GM12872 (cell line): ENCODE data around the gene KTN1.

Experiments
- CTCF ChIP-seq: IDR thresholded peaks from 3 replicates; pipeline ENCODE4 v1.5.1; 2011; ENCODE audit warnings: low read depth, mild to moderate bottlenecking, low read length, moderate library complexity; ENCODE audit not compliant: insufficient read depth

The KTN1 gene

DNA sequence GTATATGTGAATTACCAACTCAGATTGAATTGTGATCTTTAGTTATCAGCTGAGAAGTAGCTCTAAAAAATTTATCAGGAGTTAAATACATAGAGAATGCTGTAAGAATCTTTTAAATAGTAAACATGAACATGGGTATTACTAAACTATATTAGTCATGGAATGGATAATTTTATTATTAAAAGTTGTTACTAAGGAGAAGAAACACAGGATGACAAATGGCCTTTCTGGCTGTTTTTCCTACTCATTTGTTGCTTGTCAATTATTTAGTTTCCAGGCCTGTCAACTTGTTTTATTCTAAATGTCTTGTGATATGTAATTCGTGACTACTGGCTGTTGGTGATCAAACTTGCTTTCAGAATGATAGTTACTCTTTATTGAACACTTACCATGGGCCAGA, 58.7 kb downstream of the KTN1 start:
- no peak for TF ChIP-seq CTCF

DNA sequence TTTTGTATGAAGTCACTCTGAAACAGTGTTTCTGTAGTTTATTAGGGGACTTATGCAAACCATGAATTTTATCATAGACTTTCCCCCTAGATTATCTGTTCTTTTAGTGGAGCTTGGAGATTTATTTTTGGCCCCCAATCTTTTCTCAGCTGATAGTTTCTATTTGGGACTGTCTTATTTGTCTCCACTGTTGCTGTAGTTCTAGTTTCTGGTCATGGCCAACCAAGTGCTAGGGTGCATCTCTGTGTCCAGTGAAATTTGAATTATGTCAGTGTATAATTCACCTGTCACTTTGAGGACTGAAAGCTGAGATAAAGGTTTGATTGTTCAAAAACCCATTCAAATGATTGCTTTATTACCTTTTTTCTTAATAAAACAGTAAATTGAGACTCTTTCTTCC, 61.3 kb downstream of the KTN1 start:
- no peak for TF ChIP-seq CTCF

DNA sequence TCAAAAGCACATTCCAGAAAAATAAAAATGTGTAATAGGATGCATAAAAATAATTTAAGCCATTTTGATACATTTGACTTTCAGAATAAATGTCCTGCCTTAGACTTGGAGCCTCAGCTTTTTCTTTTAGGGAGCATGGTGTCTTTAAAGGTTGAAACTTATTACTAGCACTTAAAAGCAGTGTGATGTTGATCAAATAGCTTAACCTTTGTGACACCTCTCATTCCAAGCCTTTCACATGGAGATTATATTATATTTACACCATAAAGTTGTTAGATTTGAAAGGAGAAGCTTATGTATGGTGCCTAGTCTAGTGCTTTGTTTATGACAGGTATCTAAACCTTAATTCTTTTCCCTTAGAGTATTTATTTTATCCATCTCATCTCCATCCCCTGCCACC, 61.9 kb downstream of the KTN1 start:
- no peak for TF ChIP-seq CTCF

GRCh38 chr14:55645145-55645544, 65.1 kb downstream of the KTN1 start:
- no peak for TF ChIP-seq CTCF

DNA sequence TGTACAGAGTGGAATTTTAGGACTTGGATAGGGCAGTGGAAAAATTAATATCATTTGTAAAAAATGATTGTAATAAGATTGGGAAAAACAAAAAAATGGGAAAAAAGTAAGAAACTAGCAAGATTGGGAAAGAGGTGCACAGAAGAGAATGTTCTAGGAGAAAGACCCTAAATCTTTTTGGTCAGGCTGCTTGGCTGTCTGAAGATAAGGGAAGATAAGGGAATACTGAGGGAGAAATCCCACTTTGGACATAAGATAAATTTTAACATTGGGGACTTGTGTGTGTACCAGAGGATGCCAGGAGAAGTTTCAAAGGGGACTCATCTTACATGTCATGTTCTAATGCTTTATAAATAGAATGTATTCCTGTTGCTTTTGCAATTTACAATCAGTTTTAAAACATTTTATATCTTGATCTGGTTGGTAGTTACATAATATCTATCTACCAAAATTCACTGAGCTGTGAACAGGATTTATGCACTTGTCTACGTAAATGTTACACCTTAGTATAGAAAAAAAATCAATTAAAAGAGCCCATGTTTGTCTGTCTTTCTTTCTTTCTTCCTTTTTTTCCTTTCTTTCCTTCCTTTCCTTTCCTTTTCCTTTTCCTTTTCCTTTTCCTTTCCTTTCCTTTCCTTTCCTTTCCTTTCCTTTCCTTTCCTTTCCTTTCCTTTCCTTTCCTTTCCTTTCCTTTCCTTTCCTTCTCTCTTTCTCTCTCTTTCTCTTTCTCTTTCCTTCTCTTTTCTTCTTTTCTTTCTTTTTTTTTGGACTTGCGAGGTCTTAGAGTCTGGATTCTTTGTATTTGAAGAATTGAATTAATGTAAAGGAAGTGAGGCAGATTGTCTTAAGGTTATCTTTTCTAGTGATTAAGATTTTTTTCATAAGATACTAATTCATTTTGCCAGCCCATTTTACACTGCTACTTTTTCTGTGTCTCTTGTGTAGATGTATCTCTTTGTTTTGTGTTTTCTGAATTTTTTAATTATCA, 66.1 kb downstream of the KTN1 start:
- TF ChIP-seq CTCF = no peak

- no peak for TF ChIP-seq CTCF
Observed at GRCh38 chr14:55650992-55651391, 71.0 kb downstream of the KTN1 start.

DNA sequence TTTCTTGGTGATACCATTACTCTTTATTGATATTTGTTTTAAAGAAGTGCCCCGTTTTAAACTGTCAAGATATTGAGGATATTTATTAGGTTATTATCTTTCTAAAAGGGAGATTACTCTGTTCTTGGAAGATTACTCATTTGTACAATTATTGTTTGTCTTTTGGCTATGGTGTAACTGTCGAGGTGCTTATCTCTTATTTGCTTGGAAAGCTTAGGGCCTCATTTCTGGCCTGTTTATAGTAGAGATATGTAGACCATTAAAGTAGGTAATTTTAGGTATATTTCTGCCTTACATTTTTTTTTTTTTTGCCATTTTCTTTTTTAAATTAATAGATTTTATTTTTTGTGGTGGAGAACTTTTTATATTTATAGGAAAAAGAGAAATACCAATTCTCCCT, 74.2 kb downstream of the KTN1 start:
- no peak for TF ChIP-seq CTCF
